HUDEP-2 (cell line): ENCODE results near the gene DNLZ.
"Not testable (repeated sequence)": the region's sequence is repeated elsewhere in the genome, so short reads cannot be mapped to it uniquely, and the experiment has no call there.

Experiments used
- DNase-seq, 76 experiments: peaks; one replicate each; lab custom pipeline; 2025; ENCODE audit not compliant: unreplicated experiment in 76 of 76; lab: John Stamatoyannopoulos, UW

Gene DNLZ

GRCh38 chr9:136321561-136321960, 42.0 kb downstream of the DNLZ start:
- DNase-seq, result no peak

DNA sequence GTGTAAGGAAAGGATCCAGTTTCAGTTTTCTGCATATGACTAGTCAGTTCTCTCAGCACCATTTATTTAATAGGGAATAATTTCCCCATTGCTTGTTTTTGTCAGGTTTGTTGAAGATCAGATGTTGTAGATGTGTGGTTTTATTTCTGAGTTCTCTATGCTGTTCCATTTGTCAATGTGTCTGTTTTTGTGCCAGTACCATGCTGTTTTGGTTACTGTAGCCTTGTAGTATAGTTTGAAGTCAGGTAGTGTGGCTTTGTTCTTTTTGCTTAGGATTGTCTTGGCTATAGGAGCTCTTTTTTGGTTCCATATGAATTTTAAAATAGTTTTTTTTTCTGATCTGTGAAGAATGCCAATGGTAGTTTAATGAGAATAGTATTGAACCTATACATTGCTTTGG, 42.6 kb downstream of the DNLZ start:
- DNase-seq, result not testable (repeated sequence)

DNA sequence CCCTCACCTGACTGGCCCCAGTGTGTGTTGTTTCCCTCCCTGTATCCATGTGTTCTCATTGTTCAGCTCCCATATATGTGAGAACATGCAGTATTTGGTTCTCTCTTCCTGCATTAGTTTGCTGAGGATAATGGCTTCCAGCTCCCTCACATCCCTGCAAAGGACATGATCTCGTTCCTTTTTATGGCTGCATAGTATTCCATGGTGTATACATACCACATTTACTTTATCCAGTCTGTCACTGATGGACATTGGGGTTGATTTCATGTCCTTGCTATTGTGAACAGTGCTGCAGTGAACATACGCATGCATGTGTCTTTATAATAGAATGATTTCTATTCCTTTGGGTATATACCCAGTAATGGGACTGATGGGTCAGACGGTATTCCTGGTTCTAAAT, 43.6 kb downstream of the DNLZ start:
- DNase-seq, result not testable (repeated sequence)

DNA sequence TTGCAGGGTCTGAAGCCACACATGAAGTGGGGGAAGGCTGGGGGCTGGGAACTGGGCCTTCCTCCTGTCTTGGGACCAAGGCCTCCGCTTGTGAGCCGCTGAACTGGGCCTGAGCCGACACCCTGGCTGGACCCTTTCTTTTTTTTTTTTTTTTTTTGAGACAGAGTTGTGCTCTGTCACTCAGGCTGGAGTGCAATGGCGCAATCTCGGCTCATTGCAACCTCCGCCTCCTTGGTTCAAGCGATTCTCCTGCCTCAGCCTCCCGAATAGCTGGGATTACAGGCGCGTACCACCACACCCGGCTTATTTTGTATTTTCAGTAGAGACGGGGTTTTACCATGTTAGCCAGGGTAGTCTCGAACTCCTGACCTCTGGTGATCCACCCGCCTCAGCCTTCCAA, 44.3 kb downstream of the DNLZ start:
- DNase-seq, result not testable (repeated sequence)

GRCh38 chr9:136318776-136319241, 44.7 kb downstream of the DNLZ start:
- DNase-seq, result peak in 31 of 76 experiments; percentile 2 to 62 (median 22)

DNA sequence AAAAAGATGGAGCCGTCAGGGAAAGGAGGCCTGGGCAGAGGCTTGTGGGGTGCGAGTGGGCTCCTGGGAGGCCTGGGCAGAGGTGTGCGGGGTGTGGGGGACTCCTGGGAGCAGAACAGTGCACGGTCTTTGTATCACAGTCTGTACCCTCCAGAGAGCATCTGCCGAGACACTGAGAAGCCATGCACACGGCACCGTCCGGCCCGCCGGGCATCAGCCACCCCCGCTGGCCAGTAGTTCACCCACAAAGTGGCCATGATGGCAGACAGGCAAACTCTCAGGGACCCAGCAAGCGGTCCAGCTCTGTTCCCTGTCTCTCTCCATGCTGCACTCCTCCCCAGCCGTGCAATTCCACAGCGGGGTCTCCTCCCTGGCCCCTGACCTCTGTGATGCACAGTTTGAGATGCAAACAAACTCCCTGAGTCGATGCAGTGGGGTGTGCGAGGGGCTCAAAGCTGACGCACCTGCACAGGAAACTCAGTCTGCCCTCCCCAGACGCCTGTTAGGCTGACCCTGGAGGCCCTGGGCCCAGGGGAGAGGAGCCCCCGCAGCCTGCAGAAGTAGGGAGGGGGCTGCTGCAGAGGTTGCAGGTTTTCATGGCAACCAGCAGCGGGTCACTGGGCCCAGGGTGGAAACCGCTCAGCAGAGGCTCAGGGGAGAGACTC, 45.3 kb downstream of the DNLZ start:
- DNase-seq, result no peak

DNA sequence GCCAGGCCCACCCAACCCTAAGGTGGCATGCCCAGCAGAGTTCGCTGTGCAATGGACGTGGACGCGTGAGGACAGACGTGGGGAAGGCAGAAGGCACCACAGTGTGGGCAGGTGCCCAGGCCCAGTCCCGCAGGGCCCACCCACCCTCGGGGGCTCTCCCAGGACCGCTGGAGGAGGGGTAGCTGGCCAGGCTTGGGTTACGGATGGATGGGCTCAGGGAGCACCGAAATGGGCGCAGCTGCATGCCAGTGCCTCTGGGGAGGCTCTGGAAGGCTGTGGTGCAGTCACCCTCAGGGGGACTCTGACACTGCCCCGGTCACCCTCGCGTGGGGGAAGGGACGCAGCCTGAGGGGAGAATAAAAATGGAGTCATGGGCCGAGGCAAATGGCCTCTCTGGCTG, 45.8 kb downstream of the DNLZ start:
- DNase-seq, result no peak

DNA sequence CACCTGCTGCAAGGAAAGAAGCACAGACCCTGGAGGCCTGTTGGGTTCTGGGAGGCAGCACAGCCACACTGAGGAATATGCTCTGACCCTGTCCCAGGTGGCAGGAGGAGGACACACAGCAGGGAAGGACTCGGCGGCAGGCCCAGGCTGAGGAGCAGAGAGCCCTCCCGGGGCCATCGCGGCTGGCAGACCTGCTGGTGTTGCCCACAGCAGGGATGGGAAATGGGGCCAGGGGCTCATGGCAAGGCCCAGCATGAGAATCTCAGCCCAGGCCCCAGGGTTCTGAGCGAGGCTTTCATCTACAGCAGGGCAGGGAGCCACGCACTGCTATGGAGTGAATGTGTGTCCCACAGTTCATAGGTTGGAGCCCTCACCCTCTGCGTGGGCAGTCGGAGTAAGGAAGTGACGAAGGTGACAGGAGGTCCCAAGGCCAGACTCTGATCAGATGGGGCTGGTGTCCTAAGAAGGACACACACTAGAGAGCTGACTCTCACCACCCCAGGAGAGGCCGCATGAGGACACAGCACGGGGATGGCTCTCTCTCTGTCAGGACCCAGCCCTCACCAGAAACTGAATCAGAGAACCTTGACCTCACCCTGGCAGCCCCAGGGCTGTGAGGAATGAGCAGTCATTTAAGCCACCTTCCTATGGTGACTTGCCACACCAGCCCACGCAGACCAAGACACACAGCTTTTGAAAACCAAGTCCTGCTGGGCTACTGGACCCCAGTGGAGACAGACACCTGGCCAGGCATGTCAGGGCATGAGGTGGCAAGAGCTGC, 46.5 kb downstream of the DNLZ start:
- DNase-seq, result no peak

DNA sequence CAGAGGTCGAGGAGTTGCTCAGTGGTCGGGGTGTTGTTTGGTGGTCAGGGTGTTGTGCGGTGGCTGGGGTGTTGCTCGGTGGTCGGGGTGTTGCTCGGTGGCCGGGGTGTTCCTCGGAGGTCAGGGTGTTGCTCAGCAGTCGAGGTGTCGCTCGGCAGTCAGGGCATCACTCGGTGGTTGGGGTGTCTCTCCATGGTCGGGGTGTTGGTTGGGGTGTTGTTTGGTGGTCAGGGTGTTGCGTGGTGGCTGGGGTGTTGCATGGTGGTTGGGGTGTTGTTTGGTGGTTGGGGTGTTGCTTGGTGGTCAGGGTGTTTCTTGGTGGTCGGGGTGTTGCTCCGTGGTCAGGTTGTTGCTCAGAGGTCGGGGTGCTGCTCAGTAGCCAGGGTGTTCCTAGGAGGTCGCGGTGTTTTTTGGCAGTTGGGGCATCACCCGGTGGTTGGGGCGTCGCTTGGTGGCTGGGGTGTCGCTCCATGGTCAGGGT, 47.2 kb downstream of the DNLZ start:
- no peak for DNase-seq

DNA sequence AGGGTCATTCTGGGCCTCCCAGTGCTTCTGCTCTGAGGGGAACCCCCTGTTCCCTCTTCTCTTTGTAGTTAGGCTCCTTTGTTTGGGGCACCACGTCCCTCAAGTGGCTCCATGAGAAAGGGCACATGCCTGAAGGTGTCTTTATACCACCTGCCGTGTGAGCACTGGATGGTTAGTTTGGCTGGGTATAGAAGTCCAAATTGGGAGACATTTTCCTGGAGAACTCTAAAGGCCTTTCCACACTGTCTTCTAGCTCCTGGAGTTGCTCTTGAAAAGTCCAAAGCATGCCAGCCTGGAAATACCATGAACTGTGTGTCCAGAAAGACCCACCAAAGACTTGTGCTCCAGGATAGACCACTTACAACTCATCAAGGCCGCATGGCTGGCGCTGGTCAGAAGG, 48.6 kb downstream of the DNLZ start:
- DNase-seq, result no peak

DNA sequence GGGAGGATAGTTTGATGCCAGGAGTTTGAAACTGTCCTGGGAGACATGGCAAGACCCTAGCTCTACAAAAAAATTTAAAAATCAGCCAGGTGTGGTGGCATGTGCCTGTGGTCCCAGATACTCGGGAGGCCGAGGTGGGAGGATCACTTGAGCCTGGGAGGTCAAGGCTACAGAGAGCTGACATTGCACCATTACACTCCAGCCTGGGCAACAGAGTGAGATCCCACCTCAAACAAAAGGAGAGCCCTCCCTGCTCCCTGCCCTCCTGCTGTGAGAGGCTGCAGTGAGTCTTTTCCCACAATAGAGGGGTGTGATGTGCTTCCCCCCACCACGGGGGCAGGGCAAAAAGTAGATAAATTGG, 49.5 kb downstream of the DNLZ start:
- no peak for DNase-seq

DNA sequence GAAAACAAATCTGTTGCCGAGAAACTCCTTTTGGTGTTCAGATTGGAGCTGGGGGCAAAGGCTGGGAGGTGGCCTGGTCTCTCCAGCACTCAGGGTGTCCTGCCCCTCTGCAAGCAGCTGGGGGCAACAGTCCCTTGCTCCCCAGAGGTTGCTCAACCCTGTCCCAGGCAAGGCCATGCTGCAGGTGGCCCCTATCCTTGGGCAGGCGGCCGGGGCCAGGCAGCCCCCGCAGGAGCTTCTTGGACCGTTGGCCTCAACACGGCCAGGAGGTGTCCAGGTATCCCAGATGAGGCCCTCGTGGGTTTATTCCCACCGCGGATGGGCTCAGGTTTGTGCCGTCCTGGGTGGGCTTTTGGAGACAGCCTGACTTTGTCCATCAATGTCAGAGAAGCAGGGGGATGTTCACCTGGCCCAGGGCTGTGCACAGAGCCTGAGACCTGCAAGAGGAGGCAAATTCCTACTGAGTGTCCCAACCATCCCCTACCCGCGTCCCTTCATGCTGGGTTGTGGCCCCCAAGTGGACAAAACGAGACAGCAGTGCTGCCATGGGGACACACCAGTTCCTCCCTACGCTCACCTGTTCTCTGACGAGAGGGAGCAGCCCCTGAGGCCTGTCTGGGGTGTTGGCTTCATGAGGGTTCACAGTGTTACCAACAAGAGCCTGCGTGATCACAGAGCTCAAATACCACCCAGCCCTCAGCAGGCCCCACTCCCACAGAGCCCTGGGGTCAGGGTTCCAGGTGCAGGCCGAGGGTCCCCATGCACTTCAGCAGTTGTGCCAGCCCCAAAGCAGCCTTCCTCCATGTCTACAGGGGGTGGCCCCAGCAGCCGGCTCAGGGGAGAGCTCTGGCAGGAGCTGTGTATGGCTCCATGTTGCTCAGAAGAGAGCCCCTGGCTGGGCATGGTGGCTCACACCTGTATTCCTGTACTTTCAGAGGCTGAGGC, 50.2 kb downstream of the DNLZ start:
- no peak for DNase-seq

DNA sequence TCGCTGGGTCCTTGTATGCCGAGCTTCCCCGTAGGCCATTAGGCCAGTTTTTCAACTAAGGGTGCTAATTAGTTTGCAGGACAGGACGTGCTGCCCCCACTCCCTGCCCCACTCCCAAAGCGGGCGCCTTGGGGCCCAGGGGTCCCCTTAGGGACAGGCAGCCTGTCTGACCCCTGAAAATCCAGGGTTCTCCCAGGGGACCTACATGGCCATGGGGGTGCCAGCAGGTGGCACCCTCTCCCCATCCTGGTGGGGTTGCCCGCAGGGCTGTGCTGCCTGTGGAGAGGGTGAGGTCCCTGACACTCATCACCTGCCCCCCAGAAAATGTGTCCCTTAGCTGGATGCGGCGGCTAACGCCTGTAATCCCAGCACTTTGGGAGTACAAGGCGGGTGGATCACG, 51.1 kb downstream of the DNLZ start:
- DNase-seq, result peak in 35 of 76 experiments; percentile 1 to 42 (median 19)

DNA sequence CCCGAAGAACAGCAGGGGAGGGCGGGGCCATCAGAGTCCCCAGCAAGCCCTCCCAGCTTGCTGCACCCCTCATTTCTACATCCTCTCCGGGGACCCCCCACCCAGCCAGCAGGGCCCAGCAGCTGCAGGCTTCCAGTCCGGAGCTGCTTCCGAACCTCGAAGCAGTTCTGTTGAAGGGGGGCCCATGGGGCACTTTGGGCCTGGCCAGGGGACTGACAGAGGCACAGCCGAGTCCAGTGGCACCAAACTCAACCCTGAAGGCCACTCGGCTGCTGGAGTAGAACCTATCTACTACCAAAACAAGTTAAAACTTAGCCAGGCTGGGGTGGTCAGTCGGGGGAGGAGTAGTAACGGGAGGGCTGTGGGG, 51.6 kb downstream of the DNLZ start:
- no peak for DNase-seq

GRCh38 chr9:136311051-136312008, 52.2 kb downstream of the DNLZ start:
- peak in 6 of 76 experiments; percentile 13 to 30 (median 22) for DNase-seq

GRCh38 chr9:136310273-136311030, 53.1 kb downstream of the DNLZ start:
- no peak for DNase-seq

DNA sequence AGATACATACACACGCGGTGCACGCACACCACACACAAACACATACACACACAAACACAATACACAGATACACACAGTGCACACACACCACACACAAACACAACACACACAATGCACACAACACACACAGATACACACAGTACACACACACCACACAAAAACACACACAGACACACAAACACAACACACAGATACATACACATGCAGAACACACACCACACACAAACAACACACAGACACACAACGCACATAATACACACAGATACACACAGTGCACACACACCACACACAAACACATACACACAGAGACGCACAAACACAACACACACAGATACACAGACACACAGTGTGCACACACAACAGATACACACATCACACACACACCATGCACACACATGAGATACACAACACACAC, 53.7 kb downstream of the DNLZ start:
- no peak for DNase-seq
